Activated CD8-positive, alpha-beta memory T cell treated with anti-CD3 and anti-CD28 coated beads, Interleukin-2, amount 50 U/mL, for 1 hour (primary cell): ENCODE data around the gene RNF149.
"Not testable (repeated sequence)": the region's sequence is repeated elsewhere in the genome, so short reads cannot be mapped to it uniquely, and the experiment has no call there.

ENCODE experiments used
- DNase-seq: peaks from one replicate; pipeline ENCODE4 v3.0.0-alpha.2; 2020; ENCODE audit errors: extremely low read depth

Gene RNF149, protein sequence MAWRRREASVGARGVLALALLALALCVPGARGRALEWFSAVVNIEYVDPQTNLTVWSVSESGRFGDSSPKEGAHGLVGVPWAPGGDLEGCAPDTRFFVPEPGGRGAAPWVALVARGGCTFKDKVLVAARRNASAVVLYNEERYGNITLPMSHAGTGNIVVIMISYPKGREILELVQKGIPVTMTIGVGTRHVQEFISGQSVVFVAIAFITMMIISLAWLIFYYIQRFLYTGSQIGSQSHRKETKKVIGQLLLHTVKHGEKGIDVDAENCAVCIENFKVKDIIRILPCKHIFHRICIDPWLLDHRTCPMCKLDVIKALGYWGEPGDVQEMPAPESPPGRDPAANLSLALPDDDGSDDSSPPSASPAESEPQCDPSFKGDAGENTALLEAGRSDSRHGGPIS

DNA sequence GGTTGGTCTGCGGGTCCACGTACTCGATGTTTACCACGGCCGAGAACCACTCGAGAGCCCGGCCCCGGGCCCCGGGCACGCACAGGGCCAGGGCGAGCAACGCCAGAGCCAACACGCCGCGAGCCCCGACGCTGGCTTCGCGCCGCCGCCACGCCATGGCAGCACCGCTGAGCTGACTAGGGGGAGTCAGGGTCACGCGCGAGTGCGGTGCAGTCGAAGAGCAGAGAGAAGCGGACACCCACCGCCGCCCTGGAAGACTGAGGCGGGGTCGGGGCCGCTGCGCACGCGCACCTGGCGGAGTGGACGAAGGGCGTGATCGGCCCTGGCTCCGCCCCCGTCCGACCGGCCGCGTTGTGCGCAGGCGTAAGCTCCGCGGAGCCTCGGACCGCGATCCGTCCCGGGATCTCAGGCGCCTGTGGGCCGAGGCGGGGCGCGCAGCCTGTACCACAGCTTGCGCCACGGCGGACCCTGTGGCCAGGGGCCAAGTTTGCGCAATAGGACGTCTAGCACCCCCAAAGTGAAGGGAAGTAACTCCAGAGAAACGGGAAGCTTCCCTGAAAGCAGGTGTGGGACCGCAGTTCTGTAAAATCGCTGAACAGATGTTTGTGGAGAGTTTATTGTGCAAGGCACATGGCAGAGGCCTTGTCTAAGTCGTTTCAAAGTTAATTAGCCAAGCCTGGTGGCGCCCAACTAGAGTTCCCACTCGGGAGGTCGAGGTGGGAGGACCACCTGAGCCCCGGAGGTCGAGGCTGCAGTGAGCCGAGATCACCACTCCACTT is at the start of gene RNF149:
Gene RNF149, minus strand, starts transcription at position 270 of the 779 bp plus-strand sequence. Its CDS starts 113 bp downstream, at position 157.
- peak; percentile 79 for DNase-seq

DNA sequence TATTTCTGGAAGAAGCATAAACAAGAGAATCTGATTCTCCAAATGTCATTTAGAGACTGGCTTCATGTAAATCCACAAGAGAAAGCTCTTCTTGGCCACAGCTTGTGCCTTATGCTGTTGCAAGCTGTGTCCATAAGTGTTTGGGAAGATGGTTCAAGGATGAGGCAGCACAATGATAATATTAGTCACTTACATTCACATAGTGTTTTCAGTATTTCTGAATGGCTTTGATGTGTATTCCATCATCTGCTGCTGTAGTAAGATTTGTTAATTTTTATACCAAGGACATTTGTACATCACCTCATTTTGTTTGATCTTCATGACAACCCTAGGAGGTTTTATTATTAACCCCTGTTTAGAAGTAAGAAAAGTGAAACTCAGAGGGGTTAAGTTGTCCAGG is 48.9 kb upstream of the RNF149 start:
- no peak for DNase-seq

DNA sequence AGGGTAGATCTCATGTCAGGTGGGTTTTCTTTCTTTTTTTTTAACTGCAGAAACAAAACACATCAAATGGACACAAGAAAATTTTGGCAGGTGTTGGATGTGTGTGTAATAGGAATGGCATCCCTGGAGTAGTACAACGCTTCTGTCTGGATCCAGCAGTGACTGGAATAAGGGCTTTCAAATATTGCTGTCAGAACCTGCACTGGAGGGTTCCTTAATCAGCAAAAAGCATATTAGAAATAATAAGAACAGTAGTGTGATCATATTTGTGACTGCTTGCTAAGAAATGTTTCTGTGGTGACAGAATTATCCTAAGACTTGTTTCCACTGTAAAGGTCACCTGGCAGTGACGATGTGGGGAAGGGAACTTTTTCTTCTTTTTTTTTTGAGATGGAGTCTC is 48.0 kb upstream of the RNF149 start:
- DNase-seq: no peak

DNA sequence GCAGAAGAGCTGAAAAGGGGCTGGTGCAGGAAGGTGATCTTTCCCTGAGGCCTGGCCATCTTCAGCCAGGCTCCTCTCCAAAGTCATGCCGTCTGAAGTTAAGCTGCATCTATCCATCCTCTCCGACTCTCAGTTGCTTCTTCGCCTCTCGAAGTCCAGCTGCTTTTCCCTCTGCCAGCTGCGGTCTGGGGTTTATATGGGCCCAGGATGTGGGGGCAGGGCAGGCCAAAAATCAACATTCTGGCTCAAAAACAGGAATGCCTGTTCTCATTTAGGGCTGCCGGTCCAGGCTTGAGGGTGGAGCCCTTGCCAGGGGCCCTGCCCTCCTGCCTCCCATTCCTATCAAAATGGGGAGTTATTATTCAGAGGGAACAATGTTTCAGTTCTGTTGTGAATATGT is 47.6 kb upstream of the RNF149 start:
- no peak for DNase-seq

DNA sequence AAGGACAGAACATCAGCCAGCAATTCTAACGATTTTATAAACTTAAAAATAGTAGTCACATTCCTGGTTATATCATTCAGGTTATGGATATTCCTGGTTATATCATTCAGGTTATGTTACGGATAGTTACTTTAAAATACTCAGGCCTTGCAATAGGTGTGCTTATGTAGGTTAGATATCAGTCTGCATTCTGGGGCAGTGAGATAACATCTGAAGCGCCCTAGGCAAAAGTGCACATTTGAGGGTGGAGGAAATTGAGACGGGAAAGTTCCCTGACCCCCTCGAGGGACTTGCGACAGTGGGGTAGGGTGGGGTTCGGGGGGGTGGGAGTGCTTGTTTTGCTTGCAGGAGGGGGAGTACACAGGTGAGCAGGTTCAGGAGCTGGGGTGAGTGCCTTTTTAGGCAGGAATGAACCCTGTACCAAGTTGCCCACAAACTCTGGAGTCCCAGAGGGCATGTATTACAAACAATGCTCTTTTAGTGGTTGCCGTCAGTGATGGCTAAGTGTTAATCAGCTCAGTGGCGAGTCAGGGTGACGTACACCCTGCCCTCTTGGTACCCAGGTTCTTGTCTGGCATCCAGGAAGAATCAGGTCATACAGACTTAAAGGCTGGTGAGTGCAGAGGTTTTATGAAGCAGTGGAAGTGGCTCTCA is 47.0 kb upstream of the RNF149 start:
- DNase-seq: no peak

DNA sequence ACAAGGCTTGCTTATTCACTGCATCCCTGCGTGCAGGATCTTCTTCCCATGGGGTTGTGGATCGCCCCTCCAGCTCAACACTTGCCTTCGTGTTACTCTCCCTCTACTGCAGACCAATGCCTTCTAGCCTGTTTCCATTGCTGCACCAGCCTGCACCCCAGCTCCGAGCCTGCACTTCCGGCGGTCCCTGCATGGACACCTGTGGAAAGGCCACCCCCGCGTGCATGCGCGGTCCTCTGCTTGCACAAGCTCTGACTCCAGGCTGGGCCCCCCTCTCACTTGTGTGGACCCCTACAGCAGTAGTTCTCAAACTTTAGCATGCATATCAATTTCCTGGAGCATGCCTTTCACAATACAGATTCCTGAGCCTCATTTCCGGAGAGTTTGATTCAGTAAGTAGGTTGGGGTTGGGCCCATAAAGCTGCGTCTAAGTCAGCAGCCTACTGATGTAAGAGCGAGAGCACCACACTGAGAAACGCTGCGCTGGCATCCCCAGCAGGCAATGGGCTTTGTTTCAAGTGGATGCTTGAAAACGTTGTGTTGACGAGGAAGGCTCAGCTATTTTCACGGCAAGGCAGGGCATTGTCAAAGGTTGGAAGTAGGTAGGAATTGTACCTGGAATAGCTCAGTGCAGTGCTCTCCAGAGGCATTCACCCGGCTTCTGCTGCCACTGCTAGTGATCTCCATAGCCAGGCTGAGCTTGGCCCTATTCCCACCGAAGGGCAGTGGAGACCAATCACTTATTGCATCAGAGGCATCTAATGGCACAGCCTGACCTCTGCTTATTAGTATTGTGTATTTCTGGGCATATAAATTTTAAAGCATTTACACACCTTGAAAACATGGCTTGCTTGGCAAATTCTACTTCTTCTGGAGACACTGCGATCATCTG is 46.2 kb upstream of the RNF149 start:
- DNase-seq: no peak

DNA sequence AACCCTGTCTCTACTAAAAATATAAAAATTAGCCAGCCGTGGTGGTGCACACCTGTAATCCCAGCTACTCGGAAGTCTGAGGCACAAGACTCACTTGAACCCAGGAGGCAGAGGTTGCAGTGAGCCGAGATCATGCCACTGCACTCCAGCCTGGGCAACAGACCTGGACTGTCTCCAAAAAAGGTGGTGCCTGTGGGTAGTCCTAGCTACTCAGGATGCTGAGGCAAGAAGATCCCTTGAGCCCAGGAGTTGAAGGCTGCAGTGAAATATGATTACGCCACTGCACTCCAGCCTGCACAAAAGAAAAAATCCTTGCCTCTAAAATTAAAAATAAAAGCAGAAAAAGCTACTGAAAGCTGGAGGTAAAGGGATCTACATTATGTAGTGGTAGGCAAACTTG is 44.1 kb upstream of the RNF149 start:
- DNase-seq: not testable (repeated sequence)

DNA sequence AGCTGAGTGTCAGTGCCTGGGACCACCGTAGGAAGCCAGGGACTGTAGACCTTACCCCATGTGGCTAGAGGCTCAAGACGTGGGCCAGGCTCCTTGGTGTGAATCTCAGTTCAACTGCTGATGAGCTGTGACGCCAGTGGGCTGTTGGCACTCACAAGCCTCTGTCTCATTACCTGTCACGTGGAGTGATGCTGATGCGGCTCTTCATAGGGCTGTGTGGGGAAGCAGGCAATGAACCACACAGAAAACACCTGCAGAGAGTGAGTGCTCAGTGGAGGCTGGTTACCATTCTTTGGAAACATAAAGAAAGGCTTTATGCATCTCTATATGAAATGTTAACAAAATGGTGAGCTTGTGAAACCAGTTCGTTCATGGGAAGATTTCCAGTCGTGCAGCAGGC is 42.7 kb upstream of the RNF149 start:
- DNase-seq: no peak

DNA sequence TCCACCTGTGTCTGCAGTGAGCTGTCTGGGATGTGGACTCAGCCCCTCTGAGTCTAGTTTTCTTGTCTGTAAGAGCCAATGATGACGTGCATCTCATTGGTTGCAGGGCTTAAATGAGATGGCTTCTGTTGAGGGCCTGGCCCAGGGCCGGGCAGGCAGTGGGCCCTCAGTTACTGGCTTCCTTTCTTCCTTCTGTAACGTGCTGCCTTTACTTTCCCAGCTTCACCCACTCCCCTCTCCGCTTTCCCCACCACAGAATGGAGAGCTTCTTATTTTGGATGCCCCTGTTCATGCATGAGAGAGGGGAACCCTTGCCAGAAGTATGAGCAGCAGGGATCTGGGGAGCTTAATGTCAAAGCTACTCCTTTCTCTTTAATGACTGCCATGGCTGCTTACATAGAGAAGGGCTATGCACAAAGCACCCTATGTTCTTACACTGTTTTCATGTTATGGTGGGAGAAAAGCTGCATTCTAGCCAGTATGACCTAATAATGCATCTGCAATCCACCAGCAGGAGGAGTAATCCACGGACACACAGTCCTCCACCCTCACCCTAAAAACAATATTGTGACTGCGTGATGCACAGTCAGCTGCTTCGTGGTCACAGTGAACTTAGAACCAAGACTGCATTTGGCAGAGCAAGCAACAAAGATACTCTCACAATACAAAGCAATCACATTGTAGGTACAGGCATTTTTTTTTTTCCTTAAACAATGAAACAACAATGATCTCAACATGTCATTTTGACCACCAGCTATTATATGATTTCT is 41.6 kb upstream of the RNF149 start:
- no peak for DNase-seq

DNA sequence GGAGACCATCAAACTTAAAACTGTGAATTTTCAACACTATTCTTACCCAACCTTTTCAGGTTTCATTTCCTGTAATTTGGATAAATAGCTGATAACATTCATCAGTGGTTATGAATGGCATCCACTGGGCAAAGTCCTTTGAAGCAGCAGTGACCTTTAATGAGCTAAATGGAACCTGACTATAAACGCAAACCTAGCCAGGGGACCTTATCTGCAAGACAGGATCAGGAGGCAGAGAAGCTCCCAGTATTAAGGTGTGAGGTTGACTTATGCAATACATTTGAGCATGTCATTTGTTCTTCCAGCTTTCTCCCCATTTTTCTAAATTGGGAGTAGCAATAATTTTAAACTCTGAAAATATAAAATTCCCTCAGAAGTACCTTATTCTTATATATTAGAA is 40.4 kb upstream of the RNF149 start:
- no peak for DNase-seq

DNA sequence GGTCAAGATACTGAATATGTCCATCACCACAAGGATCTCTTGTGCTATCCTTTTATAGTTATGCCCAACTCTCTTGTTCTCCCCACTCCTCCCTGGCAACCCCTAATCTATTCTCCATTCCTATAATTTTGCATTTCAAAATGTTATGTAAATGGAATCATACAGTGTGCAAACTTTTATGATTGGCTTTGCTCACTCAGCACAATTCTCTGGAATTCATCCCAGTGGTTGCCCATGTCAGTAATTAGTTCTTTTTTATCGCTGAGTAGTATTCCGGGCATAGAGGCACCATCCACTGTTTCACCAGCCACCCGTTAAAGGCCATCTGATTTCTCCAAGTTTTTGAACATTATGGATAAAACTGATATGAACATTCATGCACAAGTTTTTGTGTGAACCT is 38.4 kb upstream of the RNF149 start:
- DNase-seq: no peak

DNA sequence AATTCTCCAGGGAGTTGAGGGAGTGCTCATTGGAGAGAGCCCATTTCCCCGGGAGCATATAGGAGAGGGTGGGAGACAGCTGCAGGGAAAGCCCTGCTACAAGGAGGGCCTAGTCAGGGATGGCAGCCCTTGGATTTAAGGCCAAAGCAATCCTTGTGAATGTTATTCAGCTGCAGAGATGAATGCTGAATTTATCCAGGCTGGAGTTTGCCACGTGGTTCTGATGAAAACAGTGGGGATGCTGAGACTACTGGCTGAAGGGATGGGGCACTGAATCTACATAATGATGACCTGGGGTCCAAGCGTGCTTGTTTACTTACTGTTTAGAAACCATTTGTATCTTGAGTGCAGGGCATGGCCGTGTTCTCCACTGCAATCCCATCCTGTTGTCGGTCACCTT is 35.6 kb upstream of the RNF149 start:
- no peak for DNase-seq

DNA sequence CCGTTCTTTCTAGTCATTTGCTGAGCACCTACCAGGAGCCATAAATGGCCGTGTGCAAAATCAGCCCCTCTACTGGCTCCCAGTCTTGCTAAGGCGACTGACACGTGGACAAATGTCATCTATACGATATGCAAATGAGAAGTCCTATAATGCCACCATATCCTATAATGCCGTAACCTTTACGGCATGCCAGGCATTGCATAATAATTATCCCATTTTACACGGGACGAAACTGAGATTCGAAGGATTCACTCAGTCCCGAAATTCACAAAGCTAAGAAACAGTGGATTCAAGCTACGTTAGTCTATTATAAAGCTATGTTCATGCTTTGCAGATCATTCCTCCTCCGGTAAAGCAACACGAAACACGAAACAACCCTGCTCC is 34.1 kb upstream of the RNF149 start:
- DNase-seq: no peak

DNA sequence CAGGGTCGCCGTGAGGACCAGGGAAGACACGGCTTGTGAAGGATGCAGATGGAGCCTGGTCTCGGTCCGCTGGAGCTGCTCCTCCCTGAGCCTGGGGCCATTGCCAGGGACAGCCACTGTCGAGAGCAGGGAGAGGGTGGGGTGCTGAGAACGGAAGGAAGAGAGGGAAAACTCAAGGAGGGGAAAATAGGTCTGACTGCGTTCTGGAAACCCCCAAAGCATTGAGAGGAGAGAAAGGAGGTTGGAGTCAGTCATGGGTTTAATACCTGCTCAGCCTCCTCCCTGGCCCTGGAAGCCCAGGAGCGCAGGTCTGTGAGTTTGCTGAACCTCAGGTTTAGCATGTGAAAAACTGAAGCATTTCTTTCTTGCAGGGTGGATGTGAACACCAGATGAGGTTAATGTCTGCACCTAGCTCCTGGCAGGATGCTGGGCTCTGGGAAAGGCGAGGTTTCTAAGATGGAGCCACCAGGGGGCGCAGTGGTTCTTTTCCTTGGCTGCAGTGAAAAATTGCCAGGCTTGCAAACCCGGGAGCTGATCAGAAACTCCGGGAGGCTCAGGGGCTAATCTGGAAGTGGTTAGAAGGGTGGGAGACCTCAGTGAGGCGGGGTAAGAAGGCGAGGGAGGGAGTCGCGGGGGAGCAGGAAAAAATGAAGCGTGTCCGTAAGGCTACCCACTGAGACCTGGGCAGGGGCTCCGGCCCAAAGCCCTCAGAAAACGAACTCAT is 33.6 kb upstream of the RNF149 start:
- DNase-seq: no peak

DNA sequence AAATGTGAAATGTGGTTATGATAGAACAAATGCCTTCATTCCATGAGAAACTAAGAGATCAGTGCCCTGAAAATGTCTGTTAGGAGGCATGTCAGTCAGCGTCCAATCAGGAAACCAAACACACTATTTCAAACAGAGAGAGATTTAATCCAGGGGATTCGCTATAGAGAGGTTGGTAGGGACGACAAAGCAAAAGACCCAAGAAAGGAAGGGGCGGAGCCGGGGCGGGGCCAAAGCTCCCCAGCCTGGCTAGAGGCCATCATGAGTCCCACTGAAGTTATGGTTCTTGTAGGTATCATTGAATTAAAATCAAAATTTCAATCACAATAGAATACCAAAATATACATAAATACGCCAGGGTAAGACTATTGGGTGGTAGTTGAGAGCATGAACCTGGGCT is 32.9 kb upstream of the RNF149 start:
- no peak for DNase-seq

DNA sequence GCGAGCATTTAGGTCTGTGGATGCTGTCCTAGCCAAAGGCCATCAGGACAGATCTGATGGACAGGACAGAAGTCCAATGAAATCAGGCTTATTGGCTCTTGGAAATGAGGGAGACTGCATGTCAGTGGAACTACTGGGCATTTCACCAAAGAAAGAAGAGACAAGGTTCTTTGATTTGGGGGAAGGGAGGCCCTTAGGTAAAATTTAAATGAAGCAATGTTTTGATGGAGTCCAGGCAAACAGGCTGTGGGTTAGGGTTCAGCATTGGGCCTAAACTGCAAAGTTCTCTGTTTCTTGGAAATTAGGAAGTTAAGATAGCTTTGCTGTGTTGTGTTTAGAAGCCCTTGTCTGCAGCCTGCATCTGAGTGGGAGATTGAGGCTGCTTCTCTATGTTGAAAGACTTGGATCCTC is 31.6 kb upstream of the RNF149 start:
- DNase-seq: no peak

DNA sequence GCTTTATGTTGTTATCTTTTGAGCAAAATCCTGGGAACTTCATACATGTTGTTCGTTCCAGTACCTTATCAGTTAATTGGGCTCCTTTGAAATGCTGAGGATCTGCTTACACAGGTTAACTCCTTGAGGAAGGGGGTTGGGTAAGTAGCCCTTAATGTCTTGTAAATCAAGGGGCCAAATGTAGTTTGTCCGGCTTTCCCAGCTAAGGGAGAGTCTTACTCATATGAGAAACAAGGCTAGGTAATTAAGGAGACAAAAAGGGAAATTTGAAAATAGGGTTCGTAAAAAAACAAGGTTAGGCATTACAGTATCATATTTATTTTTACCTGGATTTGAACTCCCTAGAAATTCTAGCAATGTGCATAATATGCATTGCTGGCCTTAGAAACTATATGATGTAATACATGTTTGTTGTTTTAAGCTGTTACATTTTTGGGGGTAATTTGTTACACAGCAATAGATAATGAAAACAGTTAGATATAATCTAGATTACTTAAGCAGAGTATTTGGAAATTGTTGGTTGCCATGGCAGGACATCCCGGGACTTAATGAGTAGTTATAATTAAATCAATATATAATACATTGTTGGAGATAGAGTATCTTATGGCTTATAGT is 30.9 kb upstream of the RNF149 start:
- no peak for DNase-seq

DNA sequence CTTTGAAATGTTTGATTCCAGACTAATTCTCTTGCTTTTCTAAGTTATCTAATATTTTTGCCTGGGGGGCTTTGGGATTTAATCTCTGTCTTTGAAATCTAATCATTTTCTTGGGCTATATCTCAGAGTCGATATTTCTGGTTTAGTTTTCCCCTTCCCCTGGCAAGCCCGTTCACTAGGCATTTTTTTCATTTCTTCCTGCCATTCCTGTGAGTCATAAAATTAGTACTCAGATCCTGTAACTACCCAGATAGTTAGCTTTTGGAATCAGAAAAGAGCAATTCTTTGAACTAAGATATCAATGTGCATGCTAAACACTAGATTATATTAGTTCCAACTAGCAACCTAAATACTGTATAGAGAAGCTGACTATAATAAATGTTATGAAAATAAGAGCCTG is 29.4 kb upstream of the RNF149 start:
- no peak for DNase-seq

DNA sequence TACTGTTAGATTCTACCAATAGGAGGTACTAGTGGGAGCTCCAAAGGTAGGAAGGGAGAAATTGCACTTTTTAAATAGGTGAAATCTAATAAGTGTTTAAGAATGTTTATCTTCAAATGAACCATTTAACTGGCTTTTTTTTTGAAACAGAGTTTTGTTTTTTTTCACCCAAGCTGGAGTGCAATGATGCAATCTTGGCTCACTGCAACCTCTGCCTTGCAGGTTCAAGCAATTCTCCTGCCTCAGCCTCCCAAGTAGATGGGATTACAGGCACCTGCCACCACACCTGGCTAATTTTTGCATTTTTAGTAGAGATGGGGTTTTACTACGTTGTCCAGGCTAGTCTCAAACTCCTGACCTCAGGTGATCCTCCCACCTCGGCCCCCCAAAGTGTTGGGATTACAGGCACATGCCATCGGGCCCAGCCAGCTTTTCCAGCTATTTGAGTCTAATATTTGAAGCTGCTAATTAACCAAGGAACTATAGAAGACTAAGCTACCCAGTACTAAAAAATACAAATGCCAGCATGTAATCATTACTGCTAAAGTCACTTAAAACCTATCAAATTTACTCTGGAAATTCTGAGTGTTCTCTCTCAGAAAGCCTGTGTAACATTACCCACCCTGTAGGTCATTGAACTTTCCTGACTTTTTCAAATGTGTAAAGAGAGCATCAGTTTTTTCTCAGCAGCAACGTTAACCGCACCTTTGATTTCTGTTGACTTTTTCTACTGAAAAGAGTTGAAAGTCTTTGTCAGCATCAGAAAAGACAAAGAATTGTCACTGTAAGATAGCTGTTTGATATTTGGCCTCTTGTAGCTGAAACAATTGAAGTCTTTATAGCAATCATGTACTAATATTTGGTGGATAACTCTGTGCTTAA is 24.6 kb upstream of the RNF149 start:
- no peak for DNase-seq
